CD8-positive, alpha-beta memory T cell (primary cell): ENCODE measurements around the gene GADL1. TPM values are rescaled to one million over a fixed set of nuclear protein-coding genes. Genes with fewer than 3 reads are reported as not detected.
A peak's percentile ranks its signal among the peaks of the same experiment; 100 is the strongest.

ENCODE experiments used
- CTCF ChIA-PET: fragments of 350-600 bp; sonication (Branson Sonifier 250); formaldehyde crosslinking; loops from one replicate; lab custom pipeline; 2021; ENCODE audit warnings: antibody characterized with exemption; lab: Charles Lee
- POLR2A ChIA-PET: fragments of 350-600 bp; sonication (Branson Sonifier 250); formaldehyde crosslinking; loops from one replicate; lab custom pipeline; 2021; ENCODE audit warnings: antibody characterized with exemption; lab: Charles Lee
- DNase-seq, 5 donors: peaks; one replicate each; pipeline versions ENCODE4 v3.0.0 to v3.0.0-alpha.2; 2020 to 2022; ENCODE audit warnings: mixed read lengths in 1 of 5
- H3K27ac ChIP-seq: one replicate; pipeline ENCODE4 v1.7.0; 2013; ENCODE audit warnings: low read depth, mild to moderate bottlenecking, low read length, moderate library complexity
- H3K27me3 ChIP-seq: 2 replicates; pipeline ENCODE4 v1.7.0; 2013; ENCODE audit warnings: low read length, mild to moderate bottlenecking; ENCODE audit not compliant: insufficient read depth, poor library complexity, severe bottlenecking
- H3K36me3 ChIP-seq: 2 replicates; pipeline ENCODE4 v1.7.0; 2013; ENCODE audit warnings: mild to moderate bottlenecking, low read length, moderate library complexity; ENCODE audit not compliant: insufficient read depth
- H3K4me1 ChIP-seq: 2 replicates; pipeline ENCODE4 v1.7.0; 2013; ENCODE audit warnings: mild to moderate bottlenecking, low read length, moderate library complexity; ENCODE audit not compliant: insufficient read depth
- H3K4me3 ChIP-seq: 2 replicates; pipeline ENCODE4 v1.7.0; 2013; ENCODE audit warnings: mild to moderate bottlenecking, low read length
- H3K9me3 ChIP-seq: 2 replicates; pipeline ENCODE4 v1.7.0; 2013; ENCODE audit warnings: mild to moderate bottlenecking, low read length
- H3K27ac Mint-ChIP-seq, 8 donors: one replicate each; pipeline ENCODE4 v1.8.0; 2020 to 2021; ENCODE audit warnings: mixed read lengths in 8 of 8, mild to moderate bottlenecking in 6 of 8, inconsistent platforms in 3 of 8, moderate library complexity in 3 of 8
- H3K27me3 Mint-ChIP-seq, 2 donors: one replicate each; pipeline ENCODE4 v1.8.0; 2020 to 2021; ENCODE audit warnings: mixed read lengths in 2 of 2, mild to moderate bottlenecking in 1 of 2, moderate library complexity in 1 of 2
- H3K36me3 Mint-ChIP-seq, 3 donors: one replicate each; pipeline ENCODE4 v1.8.0; 2020 to 2021; ENCODE audit warnings: mixed read lengths in 3 of 3, inconsistent platforms in 1 of 3, mild to moderate bottlenecking in 1 of 3
- H3K4me1 Mint-ChIP-seq, 3 donors: one replicate each; pipeline ENCODE4 v1.8.0; 2020 to 2021; ENCODE audit warnings: mixed read lengths in 3 of 3, inconsistent platforms in 1 of 3, mild to moderate bottlenecking in 1 of 3
- H3K4me3 Mint-ChIP-seq, 7 donors: one replicate each; pipeline ENCODE4 v1.8.0; 2020 to 2021; ENCODE audit warnings: mixed read lengths in 7 of 7, mild to moderate bottlenecking in 6 of 7, moderate library complexity in 4 of 7, inconsistent platforms in 2 of 7
- H3K9me3 Mint-ChIP-seq, 5 donors: one replicate each; pipeline ENCODE4 v1.8.0; 2020 to 2022; ENCODE audit warnings: mixed read lengths in 5 of 5, mild to moderate bottlenecking in 3 of 5, moderate library complexity in 2 of 5, inconsistent platforms in 1 of 5
- polyA plus RNA-seq: library from polyadenylated mRNA; unstranded; fragments of 300-500 nt; fragmentation: Illumina TruSeq; gene quantifications from one replicate; pipeline ENCODE4 v1.2.3, GENCODE V29; 2021
- total RNA-seq, 2 experiments: library from RNA; stranded (reverse); gene quantifications; one replicate each; pipeline ENCODE4 v1.2.3, GENCODE V29; 2021

The GADL1 gene
- total and polyA plus RNA-seq, 3 experiments from 2014 or later = not detected

- H3K9me3 Mint-ChIP-seq = no peaks in the 10 kb centered on the region
- H3K27ac ChIP-seq = no peak overlapping the region
- POLR2A ChIA-PET = no interaction called here
- no peaks in the 10 kb centered on the region for H3K4me1 ChIP-seq
- DNase-seq = no peak
- H3K4me3 ChIP-seq = no peak overlapping the region
- no peaks in the 10 kb centered on the region for H3K36me3 ChIP-seq
- H3K4me1 Mint-ChIP-seq = no peaks in the 10 kb centered on the region
- CTCF ChIA-PET = no interaction called here
- H3K4me3 Mint-ChIP-seq = no peak overlapping the region
- H3K36me3 Mint-ChIP-seq = no peaks in the 10 kb centered on the region
- H3K27me3 Mint-ChIP-seq = peaks cover 1 to 11% of the 10 kb centered on the region in 2 donors
- H3K9me3 ChIP-seq = no peaks in the 10 kb centered on the region
- H3K27me3 ChIP-seq = no peaks in the 10 kb centered on the region
- H3K27ac Mint-ChIP-seq = no peak overlapping the region
These were observed 21.6 kb downstream of the GADL1 start for GRCh38 chr3:30872879-30873278.

DNA sequence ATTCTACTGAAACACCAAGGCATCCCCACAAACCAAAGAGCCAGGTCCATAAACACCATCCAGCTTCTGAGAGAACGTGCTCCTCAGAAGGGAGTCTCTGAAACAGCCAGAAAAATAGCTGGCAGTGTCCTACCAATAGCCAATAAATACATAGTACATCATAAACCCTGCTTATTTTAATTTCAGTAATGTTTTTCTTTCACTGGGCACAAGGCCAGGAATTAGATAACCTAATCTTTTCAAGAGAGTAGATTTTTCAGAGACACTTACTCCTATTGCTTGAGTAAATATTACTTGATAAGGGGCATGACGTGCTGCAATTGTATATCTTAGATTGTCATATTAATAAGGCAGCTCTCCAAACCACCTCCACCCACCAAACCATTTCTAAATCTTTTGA is 22.7 kb downstream of the GADL1 start:
- H3K4me1 Mint-ChIP-seq = no peaks in the 10 kb centered on the region
- Histone ChIP-seq H3K36me3 (no peaks in the 10 kb centered on the region), H3K9me3 (no peaks in the 10 kb centered on the region), H3K4me3 (no peak overlapping the region), H3K27ac (no peak overlapping the region), H3K27me3 (no peaks in the 10 kb centered on the region), H3K4me1 (no peaks in the 10 kb centered on the region)
- POLR2A ChIA-PET = no interaction called here
- no peaks in the 10 kb centered on the region for H3K36me3 Mint-ChIP-seq
- H3K4me3 Mint-ChIP-seq = no peak overlapping the region
- no peak for DNase-seq
- CTCF ChIA-PET = no interaction called here
- H3K27me3 Mint-ChIP-seq = peaks cover under 1 to 16% of the 10 kb centered on the region in 2 donors
- no peak overlapping the region for H3K27ac Mint-ChIP-seq
- no peaks in the 10 kb centered on the region for H3K9me3 Mint-ChIP-seq

DNA sequence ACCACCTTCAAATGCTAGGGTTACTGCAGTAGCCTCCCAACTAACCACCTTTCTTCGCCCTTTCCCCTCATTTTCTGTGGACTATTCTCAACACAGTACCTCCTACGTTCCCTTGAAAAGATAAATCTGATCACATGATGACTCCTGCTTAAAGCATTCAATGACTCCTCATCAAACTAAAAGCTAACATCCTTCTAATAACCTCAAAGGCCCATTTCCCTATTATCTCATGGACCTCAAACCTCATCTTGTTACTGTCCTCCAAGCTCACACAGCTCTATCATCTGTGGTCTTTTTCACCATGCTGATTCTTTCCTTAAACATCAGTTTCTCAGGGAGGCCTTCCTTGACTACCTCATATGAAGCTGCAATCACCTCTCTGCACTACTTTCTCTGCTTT is 29.6 kb downstream of the GADL1 start:
- Mint-ChIP-seq H3K27ac (no peak overlapping the region), H3K9me3 (no peaks in the 10 kb centered on the region), H3K4me1 (no peaks in the 10 kb centered on the region), H3K36me3 (no peaks in the 10 kb centered on the region), H3K4me3 (no peak overlapping the region), H3K27me3 (peaks cover 3 to 27% of the 10 kb centered on the region in 2 donors)
- Histone ChIP-seq H3K27ac (no peak overlapping the region), H3K27me3 (no peaks in the 10 kb centered on the region), H3K4me3 (no peak overlapping the region), H3K9me3 (no peaks in the 10 kb centered on the region), H3K4me1 (no peaks in the 10 kb centered on the region), H3K36me3 (no peaks in the 10 kb centered on the region)
- no peak for DNase-seq
- CTCF ChIA-PET = no interaction called here
- POLR2A ChIA-PET = no interaction called here

- POLR2A ChIA-PET = no interaction called here
- CTCF ChIA-PET = no interaction called here
- no peak overlapping the region for H3K27ac Mint-ChIP-seq
These were observed 30.3 kb downstream of the GADL1 start for GRCh38 chr3:30864132-30864531.

GRCh38 chr3:30862004-30862403 is 32.5 kb downstream of the GADL1 start:
- DNase-seq = no peak
- no peaks in the 10 kb centered on the region for H3K36me3 ChIP-seq
- H3K9me3 Mint-ChIP-seq = no peaks in the 10 kb centered on the region
- POLR2A ChIA-PET = no interaction called here
- H3K27me3 Mint-ChIP-seq = peaks cover 3 to 16% of the 10 kb centered on the region in 2 donors
- H3K36me3 Mint-ChIP-seq = no peaks in the 10 kb centered on the region
- H3K9me3 ChIP-seq = no peaks in the 10 kb centered on the region
- H3K4me3 ChIP-seq = no peak overlapping the region
- H3K27me3 ChIP-seq = no peaks in the 10 kb centered on the region
- H3K4me1 Mint-ChIP-seq = no peaks in the 10 kb centered on the region
- CTCF ChIA-PET = no interaction called here
- H3K4me1 ChIP-seq = no peaks in the 10 kb centered on the region
- H3K27ac ChIP-seq = no peak overlapping the region
- no peak overlapping the region for H3K4me3 Mint-ChIP-seq
- H3K27ac Mint-ChIP-seq = no peak overlapping the region

More at GRCh38 chr3:30864132-30864531, 30.3 kb downstream of the GADL1 start:
- Mint-ChIP-seq H3K9me3 (no peaks in the 10 kb centered on the region), H3K36me3 (no peaks in the 10 kb centered on the region), H3K27me3 (peaks cover 3 to 27% of the 10 kb centered on the region in 2 donors), H3K4me1 (no peaks in the 10 kb centered on the region), H3K4me3 (no peak overlapping the region)
- DNase-seq = no peak
- Histone ChIP-seq H3K27me3 (no peaks in the 10 kb centered on the region), H3K27ac (no peak overlapping the region), H3K36me3 (no peaks in the 10 kb centered on the region), H3K4me1 (no peaks in the 10 kb centered on the region), H3K4me3 (no peak overlapping the region), H3K9me3 (no peaks in the 10 kb centered on the region)

- Mint-ChIP-seq H3K36me3 (no peaks in the 10 kb centered on the region), H3K27ac (no peak overlapping the region), H3K4me3 (no peak overlapping the region), H3K27me3 (peaks cover 1 to 15% of the 10 kb centered on the region in 2 donors), H3K4me1 (no peaks in the 10 kb centered on the region), H3K9me3 (no peaks in the 10 kb centered on the region)
- Histone ChIP-seq H3K36me3 (no peaks in the 10 kb centered on the region), H3K27ac (no peak overlapping the region), H3K9me3 (no peaks in the 10 kb centered on the region), H3K4me3 (no peak overlapping the region), H3K4me1 (no peaks in the 10 kb centered on the region), H3K27me3 (no peaks in the 10 kb centered on the region)
- POLR2A ChIA-PET = no interaction called here
- no peak for DNase-seq
- CTCF ChIA-PET = no interaction called here
These were observed 35.5 kb downstream of the GADL1 start for GRCh38 chr3:30858894-30859389.

GRCh38 chr3:30855400-30856292 is 38.8 kb downstream of the GADL1 start:
- Mint-ChIP-seq H3K27me3 (peaks cover 2 to 11% of the 10 kb centered on the region in 2 donors), H3K27ac (no peak overlapping the region), H3K36me3 (no peaks in the 10 kb centered on the region), H3K4me3 (no peak overlapping the region), H3K4me1 (no peaks in the 10 kb centered on the region), H3K9me3 (no peaks in the 10 kb centered on the region)
- Histone ChIP-seq H3K27ac (no peak overlapping the region), H3K4me1 (no peaks in the 10 kb centered on the region), H3K9me3 (no peaks in the 10 kb centered on the region), H3K36me3 (no peaks in the 10 kb centered on the region), H3K27me3 (no peaks in the 10 kb centered on the region), H3K4me3 (no peak overlapping the region)
- no peak for DNase-seq
- ChIA-PET POLR2A (no interaction called here), CTCF (no interaction called here)

GRCh38 chr3:30852833-30853232 is 41.6 kb downstream of the GADL1 start:
- H3K27ac Mint-ChIP-seq = peak overlapping the region in 1 of 8 donors; percentile 29
- no peak for DNase-seq
- H3K9me3 Mint-ChIP-seq = no peaks in the 10 kb centered on the region
- no peaks in the 10 kb centered on the region for H3K4me1 Mint-ChIP-seq
- Histone ChIP-seq H3K4me3 (no peak overlapping the region), H3K27me3 (no peaks in the 10 kb centered on the region), H3K36me3 (no peaks in the 10 kb centered on the region), H3K4me1 (no peaks in the 10 kb centered on the region), H3K27ac (no peak overlapping the region), H3K9me3 (no peaks in the 10 kb centered on the region)
- CTCF ChIA-PET = no interaction called here
- POLR2A ChIA-PET = no interaction called here
- H3K4me3 Mint-ChIP-seq = no peak overlapping the region
- no peaks in the 10 kb centered on the region for H3K36me3 Mint-ChIP-seq
- H3K27me3 Mint-ChIP-seq = peaks cover 2 to 10% of the 10 kb centered on the region in 2 donors
